ENCODE measurements around the gene CRACDL.
"Not testable (repeated sequence)": the region's sequence is repeated elsewhere in the genome, so short reads cannot be mapped to it uniquely, and the experiment has no call there.

Gene CRACDL

DNA sequence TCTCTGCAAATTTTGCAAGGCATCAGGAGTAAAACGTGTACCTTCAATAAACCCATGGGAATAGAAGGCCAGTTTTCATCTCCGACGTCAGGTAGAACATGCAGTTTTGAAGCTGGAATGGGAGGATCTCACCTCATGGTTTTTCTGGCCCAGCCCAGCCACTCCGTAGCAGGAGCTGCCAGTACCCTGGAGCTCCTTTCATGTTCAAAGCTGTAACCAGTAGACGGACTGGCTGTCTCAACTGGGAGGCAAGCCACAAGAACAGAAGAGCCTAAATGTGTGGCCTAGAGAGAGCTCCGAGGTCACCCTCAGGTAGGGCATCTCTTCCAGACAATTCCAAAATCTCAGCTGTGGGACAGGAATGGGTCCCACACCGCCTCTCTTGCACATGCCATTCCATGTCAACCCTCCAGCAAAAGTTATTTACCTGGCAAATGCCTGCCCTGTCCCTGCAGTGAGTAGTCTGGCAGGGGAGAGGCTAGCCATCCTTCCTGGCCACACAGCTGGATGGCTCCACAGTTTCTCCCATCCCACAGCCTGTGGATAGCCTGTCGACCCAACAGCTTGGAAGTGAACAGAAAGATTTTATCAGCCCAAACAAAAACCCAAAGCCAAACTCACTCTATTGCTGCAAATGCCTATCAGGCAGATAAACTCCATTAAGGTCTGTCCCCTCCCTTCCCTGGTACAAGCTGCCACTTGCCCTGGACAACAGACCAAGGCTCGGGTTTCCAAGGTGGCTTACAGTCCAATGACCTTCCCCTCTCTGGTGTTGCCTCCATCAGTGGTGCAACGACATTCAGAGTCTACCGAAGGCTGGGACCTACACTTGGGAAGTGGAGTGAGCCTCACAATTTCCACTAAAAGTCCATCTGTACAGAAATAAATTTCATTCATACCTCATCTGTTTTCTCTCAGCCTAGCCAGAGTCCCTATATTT lies 27.8 kb downstream of the CRACDL start:
- no peak for DNase-seq (ENCODE audit: low read depth)

GRCh38 chr2:98907385-98907784 lies 28.6 kb downstream of the CRACDL start:
- no peak for DNase-seq (ENCODE audit: low read depth)

DNA sequence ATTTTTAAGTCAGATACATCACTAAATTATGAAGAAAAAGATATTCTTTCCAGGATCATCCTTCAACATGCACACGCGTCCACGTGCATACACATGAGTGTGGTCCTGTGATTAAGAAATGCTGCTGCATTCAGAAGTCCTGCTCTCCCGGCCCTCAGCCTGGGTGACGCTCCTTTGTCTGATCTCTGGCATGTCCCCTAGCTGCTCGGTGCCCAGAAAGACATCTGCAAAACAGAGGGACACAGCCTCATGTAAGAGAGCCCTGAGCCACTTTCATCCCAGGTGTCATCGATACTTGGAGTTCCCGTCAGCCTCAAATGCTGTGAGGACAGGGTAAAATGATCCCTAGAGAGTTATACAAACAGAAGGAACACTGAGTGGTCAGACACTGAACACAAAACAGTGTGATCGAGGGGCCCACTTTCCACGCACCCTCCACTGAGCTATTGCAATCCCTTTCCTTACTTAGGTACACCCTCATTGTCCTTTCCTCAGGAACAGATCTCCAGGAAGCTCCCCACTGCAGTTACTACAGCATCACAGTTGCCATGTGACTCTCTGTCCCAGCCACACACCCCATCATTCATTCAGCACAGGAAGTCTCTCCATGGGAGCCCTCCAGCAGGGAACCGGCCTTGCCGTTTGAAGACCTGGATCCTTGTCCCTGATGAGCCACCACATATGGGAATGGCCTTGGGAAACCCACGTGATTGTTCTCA lies 32.1 kb downstream of the CRACDL start:
- DNase-seq (ENCODE audit: low read depth), result no peak

GRCh38 chr2:98903064-98903355 lies 33.0 kb downstream of the CRACDL start:
- DNase-seq (ENCODE audit: low read depth), result no peak

- DNase-seq (ENCODE audit: low read depth), result no peak
Observed at GRCh38 chr2:98902209-98903063, 33.6 kb downstream of the CRACDL start.

- no peak for DNase-seq (ENCODE audit: low read depth)
Observed at GRCh38 chr2:98901702-98902101, 34.3 kb downstream of the CRACDL start.

- no peak for DNase-seq (ENCODE audit: low read depth)
Observed at GRCh38 chr2:98901291-98901690, 34.7 kb downstream of the CRACDL start.

- no peak for DNase-seq (ENCODE audit: low read depth)
Observed at GRCh38 chr2:98900721-98901120, 35.3 kb downstream of the CRACDL start.

DNA sequence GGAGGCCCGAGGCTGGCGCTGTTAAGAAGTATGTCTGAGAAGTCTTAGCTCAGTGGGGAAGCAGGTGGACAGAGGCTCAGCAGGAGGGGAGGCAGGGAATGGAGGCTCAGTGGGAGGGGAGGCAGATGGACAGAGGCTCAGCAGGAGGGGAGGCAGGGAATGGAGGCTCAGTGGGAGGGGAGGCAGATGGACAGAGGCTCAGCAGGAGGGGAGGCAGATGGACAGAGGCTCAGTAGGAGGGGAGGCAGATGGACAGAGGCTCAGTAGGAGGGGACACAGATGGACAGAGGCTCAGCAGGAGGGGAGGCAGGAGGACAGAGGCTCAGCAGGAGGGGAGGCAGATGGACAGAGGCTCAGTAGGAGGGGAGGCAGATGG lies 36.3 kb downstream of the CRACDL start:
- not testable (repeated sequence) for DNase-seq (ENCODE audit: low read depth)

DNA sequence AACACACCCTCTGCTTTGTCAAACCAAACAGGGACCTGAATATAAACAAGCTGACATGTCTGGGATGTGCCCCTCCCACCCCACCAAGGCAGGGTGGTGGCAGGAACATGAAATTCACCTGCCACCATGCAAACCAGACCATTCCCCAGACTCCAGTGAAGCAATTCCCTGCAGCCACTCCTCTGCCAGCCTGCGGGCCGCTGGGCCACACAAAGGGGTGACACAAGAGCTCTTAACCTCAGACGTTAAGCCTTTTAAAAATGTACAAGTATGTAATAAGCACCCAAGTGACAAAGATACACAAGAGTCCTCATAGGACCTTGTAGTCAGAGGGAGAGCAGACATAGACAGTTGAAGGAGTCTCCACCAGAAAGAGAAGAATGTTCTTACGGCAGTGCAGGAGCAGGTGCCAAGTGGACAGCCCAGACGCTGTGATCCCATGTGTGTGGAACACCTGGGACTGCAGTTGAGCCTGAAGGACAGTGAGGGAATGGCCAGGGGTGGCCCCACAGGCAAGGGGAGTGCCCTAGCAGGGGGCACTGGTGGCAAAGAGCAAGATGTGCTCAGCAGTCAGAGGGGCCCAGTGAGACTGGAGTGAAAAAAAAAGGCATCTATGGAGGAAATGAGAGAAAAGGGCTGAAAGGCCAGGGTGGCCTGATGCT lies 36.9 kb downstream of the CRACDL start:
- no peak for DNase-seq (ENCODE audit: low read depth)

GRCh38 chr2:98898423-98898841 lies 37.6 kb downstream of the CRACDL start:
- no peak for DNase-seq (ENCODE audit: low read depth)

GRCh38 chr2:98897746-98898145 lies 38.3 kb downstream of the CRACDL start:
- DNase-seq (ENCODE audit: low read depth), result no peak

DNA sequence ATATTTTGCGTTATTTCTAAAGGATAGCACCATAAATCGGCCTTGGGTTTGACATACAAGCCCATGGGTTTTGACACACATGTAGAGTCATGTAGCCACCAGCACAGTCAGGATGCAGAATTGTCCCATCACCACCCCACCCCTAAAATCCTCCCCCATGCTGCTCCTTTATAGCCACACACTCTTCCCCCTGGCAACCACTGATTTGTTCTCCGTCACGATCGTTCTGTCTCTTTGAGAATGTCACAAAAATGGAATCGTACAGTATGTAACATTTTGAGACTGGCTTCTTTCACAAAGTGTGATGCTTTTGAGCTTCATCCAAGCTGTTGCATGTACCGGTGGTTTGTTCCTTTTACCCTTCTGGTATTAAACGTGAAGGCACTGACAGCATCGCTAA lies 39.1 kb downstream of the CRACDL start:
- DNase-seq (ENCODE audit: low read depth), result no peak

GRCh38 chr2:98896416-98896815 lies 39.6 kb downstream of the CRACDL start:
- DNase-seq (ENCODE audit: low read depth), result no peak

GRCh38 chr2:98895901-98896300 lies 40.1 kb downstream of the CRACDL start:
- no peak for DNase-seq (ENCODE audit: low read depth)

DNA sequence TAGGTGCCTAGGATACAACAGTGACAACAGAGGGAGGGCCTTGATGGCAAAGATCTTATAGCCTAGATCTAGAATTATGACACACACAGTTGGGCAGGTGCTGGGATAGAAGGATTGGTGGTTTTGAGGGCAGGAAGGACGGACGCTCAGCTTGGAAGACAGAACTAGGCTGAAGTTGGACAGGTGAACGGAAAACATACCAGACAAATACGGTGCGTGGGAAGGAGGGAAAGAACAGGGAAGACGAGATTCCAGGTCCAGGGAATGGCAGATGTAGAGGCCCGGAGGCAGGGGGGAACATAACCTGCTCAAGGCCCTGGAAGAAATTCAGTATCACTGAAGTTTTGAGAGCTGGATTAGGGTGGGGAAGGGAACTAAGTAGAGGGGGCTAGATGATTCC lies 40.8 kb downstream of the CRACDL start:
- no peak for DNase-seq (ENCODE audit: low read depth)

- DNase-seq (ENCODE audit: low read depth), result no peak
Observed at GRCh38 chr2:98894331-98895000, 41.6 kb downstream of the CRACDL start.

DNA sequence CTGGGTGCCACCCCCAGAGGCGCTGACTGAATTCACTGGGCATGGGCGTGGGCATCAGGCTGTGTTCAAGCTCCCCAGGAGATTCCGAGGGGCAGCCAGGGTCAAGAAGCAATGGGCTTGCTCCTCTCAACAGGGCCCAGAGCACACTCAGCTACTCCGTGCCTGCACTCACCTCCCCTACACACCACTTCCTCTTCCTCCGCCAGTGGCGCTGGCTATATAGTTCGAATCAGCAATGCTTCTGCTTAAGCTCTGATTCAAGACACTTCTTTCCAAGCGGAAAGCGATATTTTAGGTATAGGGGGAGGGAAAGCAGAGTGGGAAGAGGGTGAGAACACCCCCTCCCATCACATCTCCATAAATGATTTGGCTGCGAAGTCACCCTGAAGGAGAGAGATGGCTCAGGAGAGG lies 42.1 kb downstream of the CRACDL start:
- DNase-seq (ENCODE audit: low read depth), result no peak

- no peak for DNase-seq (ENCODE audit: low read depth)
Observed at GRCh38 chr2:98892871-98893270, 43.2 kb downstream of the CRACDL start.

- no peak for DNase-seq (ENCODE audit: low read depth)
Observed at GRCh38 chr2:98891591-98891990, 44.4 kb downstream of the CRACDL start.

GRCh38 chr2:98886066-98886554 lies 49.9 kb downstream of the CRACDL start:
- DNase-seq (ENCODE audit: low read depth), result no peak
